Measurements from ENCODE around the gene RCHY1.

DNA sequence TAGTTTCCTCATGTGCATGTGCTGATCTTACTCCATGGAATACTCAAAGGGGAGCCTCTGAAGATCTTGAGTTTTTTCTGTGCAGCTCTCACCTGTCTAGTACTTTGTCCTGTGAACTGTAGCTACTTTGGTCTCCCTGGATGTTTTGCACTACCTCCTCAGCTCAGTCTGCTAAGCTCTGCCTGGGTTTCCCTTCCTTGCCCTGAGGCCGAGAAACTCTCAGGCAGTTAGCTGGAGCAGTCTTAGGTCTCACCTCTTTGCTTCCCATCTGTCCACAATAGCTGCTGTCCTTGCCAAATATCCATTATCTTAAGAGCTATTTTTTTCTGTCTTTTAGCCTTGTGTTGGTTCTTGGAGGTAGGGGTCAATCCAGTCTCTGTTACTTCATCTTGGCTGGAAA is 11.7 kb upstream of the RCHY1 start:
- TF ChIP-seq POLR2AphosphoS5 (IDR thresholded peaks at IDR 0.05; ENCODE audit: borderline replicate concordance, low read depth, low read length) = no peak
- no peak for TF ChIP-seq EZH2 (IDR thresholded peaks at IDR 0.05)
- no peak for TF ChIP-seq FOXP2 (optimal IDR thresholded peaks at IDR 0.05; ENCODE audit: control extremely low read depth, extremely low read length, insufficient read depth)

Measured in SK-N-MC (cell line).